Liver (tissue), 3 donors: Measurements from ENCODE around the gene ARSB.

Source experiments
- FOXA2 ChIP-seq: IDR thresholded peaks from 2 replicates; pipeline ENCODE4 v1.6.1; 2016; ENCODE audit warnings: antibody characterized with exemption
- GABPA ChIP-seq, 2 donors: IDR thresholded peaks in 1 of 2; conservative IDR thresholded peaks in 1 of 2; 2 replicates each; pipeline ENCODE4 v1.6.1; 2016; ENCODE audit warnings: antibody characterized with exemption in 2 of 2, mild to moderate bottlenecking in 1 of 2, moderate library complexity in 1 of 2
- HNF4A ChIP-seq, 2 donors: conservative IDR thresholded peaks; 2 replicates each; pipeline ENCODE4 v1.6.1; 2016; ENCODE audit warnings: antibody characterized with exemption in 2 of 2, mild to moderate bottlenecking in 2 of 2
- NR2F2 ChIP-seq: IDR thresholded peaks from 2 replicates; pipeline ENCODE4 v1.6.1; 2016; ENCODE audit warnings: antibody characterized with exemption
- RAD21 ChIP-seq, 2 donors: IDR thresholded peaks; 2 replicates each; pipeline ENCODE4 v1.6.1; 2016; ENCODE audit warnings: antibody characterized with exemption in 2 of 2, mild to moderate bottlenecking in 2 of 2
- RXRA ChIP-seq, 2 donors: IDR thresholded peaks; 2 replicates each; pipeline ENCODE4 v1.6.1; 2017 to 2018; ENCODE audit warnings: antibody characterized with exemption in 2 of 2, mild to moderate bottlenecking in 1 of 2
- SP1 ChIP-seq: IDR thresholded peaks from 2 replicates; pipeline ENCODE4 v1.6.1; 2018; ENCODE audit warnings: antibody characterized with exemption, mild to moderate bottlenecking
- TAF1 ChIP-seq: conservative IDR thresholded peaks from 2 replicates; pipeline ENCODE4 v1.6.1; 2016; ENCODE audit warnings: antibody characterized with exemption, mild to moderate bottlenecking
- YY1 ChIP-seq: IDR thresholded peaks from 2 replicates; pipeline ENCODE4 v1.6.1; 2016; ENCODE audit warnings: antibody characterized with exemption, mild to moderate bottlenecking
- TF ChIP-seq, protein P1 (sequence below): fragments of 150-350 bp; IDR thresholded peaks from 2 replicates; pipeline ENCODE4 v1.5.1; 2017; ENCODE audit warnings: improper control_type of control experiment, low read depth, low read length; ENCODE audit not compliant: missing input control
- TF ChIP-seq, protein P2 (sequence below): IDR thresholded peaks from 2 replicates; pipeline ENCODE4 v1.6.1; 2016; ENCODE audit warnings: antibody characterized with exemption, mild to moderate bottlenecking
- TF ChIP-seq, protein P3 (sequence below): IDR thresholded peaks from 2 replicates; pipeline ENCODE4 v1.6.1; 2016; ENCODE audit warnings: antibody characterized with exemption
- donor health status: healthy.
- donor health status: healthy.

DNA sequence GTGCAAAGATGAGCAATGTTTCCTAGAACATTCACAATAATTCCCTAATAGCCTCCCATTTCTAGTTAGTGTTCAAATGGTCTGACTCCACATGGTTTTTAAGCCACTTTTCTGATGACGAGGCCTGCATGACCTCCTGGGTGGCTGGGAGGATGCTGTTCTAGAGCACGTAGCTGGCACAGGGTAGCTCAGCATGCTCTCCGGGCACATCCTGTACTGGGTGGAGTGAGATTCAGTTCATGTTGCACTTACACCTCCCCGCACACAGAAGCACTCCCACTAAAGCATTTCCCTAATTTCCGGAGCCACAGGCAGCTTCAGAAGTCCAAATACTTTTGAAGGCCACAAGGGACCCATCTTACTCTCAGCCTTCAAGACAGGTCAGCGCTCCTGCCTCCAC lies 176.7 kb downstream of the ARSB start:
- TF ChIP-seq, protein P1, sequence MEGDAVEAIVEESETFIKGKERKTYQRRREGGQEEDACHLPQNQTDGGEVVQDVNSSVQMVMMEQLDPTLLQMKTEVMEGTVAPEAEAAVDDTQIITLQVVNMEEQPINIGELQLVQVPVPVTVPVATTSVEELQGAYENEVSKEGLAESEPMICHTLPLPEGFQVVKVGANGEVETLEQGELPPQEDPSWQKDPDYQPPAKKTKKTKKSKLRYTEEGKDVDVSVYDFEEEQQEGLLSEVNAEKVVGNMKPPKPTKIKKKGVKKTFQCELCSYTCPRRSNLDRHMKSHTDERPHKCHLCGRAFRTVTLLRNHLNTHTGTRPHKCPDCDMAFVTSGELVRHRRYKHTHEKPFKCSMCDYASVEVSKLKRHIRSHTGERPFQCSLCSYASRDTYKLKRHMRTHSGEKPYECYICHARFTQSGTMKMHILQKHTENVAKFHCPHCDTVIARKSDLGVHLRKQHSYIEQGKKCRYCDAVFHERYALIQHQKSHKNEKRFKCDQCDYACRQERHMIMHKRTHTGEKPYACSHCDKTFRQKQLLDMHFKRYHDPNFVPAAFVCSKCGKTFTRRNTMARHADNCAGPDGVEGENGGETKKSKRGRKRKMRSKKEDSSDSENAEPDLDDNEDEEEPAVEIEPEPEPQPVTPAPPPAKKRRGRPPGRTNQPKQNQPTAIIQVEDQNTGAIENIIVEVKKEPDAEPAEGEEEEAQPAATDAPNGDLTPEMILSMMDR: no peak
- no peak for TF ChIP-seq YY1
- TF ChIP-seq RAD21 (IDR thresholded peaks at IDR 0.05): no peak
- no peak for TF ChIP-seq GABPA (IDR thresholded peaks at IDR 0.05 in 1 of 2, conservative IDR thresholded peaks at IDR 0.05 in 1 of 2)
- no peak for TF ChIP-seq NR2F2
- TF ChIP-seq, protein P2, sequence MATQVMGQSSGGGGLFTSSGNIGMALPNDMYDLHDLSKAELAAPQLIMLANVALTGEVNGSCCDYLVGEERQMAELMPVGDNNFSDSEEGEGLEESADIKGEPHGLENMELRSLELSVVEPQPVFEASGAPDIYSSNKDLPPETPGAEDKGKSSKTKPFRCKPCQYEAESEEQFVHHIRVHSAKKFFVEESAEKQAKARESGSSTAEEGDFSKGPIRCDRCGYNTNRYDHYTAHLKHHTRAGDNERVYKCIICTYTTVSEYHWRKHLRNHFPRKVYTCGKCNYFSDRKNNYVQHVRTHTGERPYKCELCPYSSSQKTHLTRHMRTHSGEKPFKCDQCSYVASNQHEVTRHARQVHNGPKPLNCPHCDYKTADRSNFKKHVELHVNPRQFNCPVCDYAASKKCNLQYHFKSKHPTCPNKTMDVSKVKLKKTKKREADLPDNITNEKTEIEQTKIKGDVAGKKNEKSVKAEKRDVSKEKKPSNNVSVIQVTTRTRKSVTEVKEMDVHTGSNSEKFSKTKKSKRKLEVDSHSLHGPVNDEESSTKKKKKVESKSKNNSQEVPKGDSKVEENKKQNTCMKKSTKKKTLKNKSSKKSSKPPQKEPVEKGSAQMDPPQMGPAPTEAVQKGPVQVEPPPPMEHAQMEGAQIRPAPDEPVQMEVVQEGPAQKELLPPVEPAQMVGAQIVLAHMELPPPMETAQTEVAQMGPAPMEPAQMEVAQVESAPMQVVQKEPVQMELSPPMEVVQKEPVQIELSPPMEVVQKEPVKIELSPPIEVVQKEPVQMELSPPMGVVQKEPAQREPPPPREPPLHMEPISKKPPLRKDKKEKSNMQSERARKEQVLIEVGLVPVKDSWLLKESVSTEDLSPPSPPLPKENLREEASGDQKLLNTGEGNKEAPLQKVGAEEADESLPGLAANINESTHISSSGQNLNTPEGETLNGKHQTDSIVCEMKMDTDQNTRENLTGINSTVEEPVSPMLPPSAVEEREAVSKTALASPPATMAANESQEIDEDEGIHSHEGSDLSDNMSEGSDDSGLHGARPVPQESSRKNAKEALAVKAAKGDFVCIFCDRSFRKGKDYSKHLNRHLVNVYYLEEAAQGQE: no peak
- TF ChIP-seq, protein P3, sequence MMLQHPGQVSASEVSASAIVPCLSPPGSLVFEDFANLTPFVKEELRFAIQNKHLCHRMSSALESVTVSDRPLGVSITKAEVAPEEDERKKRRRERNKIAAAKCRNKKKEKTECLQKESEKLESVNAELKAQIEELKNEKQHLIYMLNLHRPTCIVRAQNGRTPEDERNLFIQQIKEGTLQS: no peak
- TF ChIP-seq FOXA2: no peak
- no peak for TF ChIP-seq HNF4A (conservative IDR thresholded peaks at IDR 0.05)
- no peak for TF ChIP-seq RXRA (IDR thresholded peaks at IDR 0.05)
- TF ChIP-seq TAF1: no peak
- no peak for TF ChIP-seq SP1
